Psoas muscle (tissue), 8 donors: ENCODE data around the gene KLK13. TPM values are rescaled to one million over a fixed set of nuclear protein-coding genes. Genes with fewer than 3 reads are reported as not detected.
A peak's percentile ranks its signal among the peaks of the same experiment; 100 is the strongest.

Experiments used
- ATAC-seq, 4 donors: fragments of 200-7000 bp; cut with Tn5 transposase; one replicate each; pipeline ENCODE4 v1.9.1; 2020; ENCODE audit warnings: moderate library complexity in 3 of 4, mild to moderate bottlenecking in 2 of 4
- DNase-seq, 2 donors: peaks; one replicate each; pipeline ENCODE4 v3.0.0-alpha.2; 2020
- H3K27ac ChIP-seq: fragments of 200-600 bp; one replicate; pipeline ENCODE4 v1.8.0; 2022
- H3K27me3 ChIP-seq, 3 donors: fragments of 200-600 bp in 1 of 3; one replicate each; pipeline versions ENCODE4 v1.6.1 to v1.8.0; 2013 to 2022; ENCODE audit warnings: low read length in 2 of 3, mild to moderate bottlenecking in 2 of 3, moderate library complexity in 1 of 3; ENCODE audit not compliant: insufficient read depth in 3 of 3
- H3K36me3 ChIP-seq, 2 donors: fragments of 200-600 bp in 1 of 2; one replicate each; pipeline versions ENCODE4 v1.6.1 to v1.8.0; 2013 to 2022; ENCODE audit warnings: low read depth in 1 of 2, mild to moderate bottlenecking in 1 of 2, moderate library complexity in 1 of 2; ENCODE audit not compliant: insufficient read depth in 1 of 2
- H3K4me1 ChIP-seq: fragments of 200-600 bp; one replicate; pipeline ENCODE4 v1.8.0; 2022
- H3K4me3 ChIP-seq: fragments of 200-600 bp; one replicate; pipeline ENCODE4 v1.8.0; 2022; ENCODE audit warnings: mild to moderate bottlenecking
- H3K9me3 ChIP-seq: fragments of 200-600 bp; one replicate; pipeline ENCODE4 v1.8.0; 2022
- WGBS, 3 donors: extraction: QIAGEN DNeasy Blood & Tissue Kit; methylation state at CpG; one replicate each; pipeline versions ENCODE4 v1.1.6 to v1.1.7; 2013; 5-methylcytosine and 5-hydroxymethylcytosine counted together
- intact Hi-C, 2 donors: fragments of 100-400 bp; cut with DNase I; formaldehyde crosslinking; loops; one replicate each; pipeline versions ENCODE4 v1.11.0 to v1.14.2; 2022
- polyA plus RNA-seq, 3 donors: library from polyadenylated mRNA; stranded (reverse); fragments of 200-250 nt; gene quantifications; one replicate each; pipeline ENCODE4 v1.2.3, GENCODE V29; 2013
- total RNA-seq, 4 donors: library from RNA; stranded (reverse); fragmentation: NEBNext Ultra II Directional in 2 of 4; extraction: Animal tissue kit (Norgen Biotek cat#: 25700) in 2 of 4; gene quantifications; one replicate each; pipeline versions ENCODE4 v1.2.1 to v1.2.4, GENCODE V29; 2021 to 2023
- TF ChIP-seq, protein P1 (sequence below): fragments of 200-600 bp; IDR thresholded peaks from one replicate; pipeline ENCODE4 v1.8.0; 2022; ENCODE audit warnings: antibody characterized with exemption
- donor health status: healthy with polysubstance abuse.
- donor health status: DM: no; HTN: no; CAD: no; lungs with moderate emphysema.
- donor health status: Bipolar disorder and iron deficiency.
- donor health status: healthy.
- donor health status: DM: yes; HTN: yes; CAD: no.
- donor health status: DM: no; HTN: no; CAD: no.
- donor health status: DM: no; HTN: no; CAD: no.
- donor health status: DM: yes; HTN: yes; CAD: no.

The KLK13 gene
- total and polyA plus RNA-seq, 7 donors = 0.18 TPM; not detected in 6

DNA sequence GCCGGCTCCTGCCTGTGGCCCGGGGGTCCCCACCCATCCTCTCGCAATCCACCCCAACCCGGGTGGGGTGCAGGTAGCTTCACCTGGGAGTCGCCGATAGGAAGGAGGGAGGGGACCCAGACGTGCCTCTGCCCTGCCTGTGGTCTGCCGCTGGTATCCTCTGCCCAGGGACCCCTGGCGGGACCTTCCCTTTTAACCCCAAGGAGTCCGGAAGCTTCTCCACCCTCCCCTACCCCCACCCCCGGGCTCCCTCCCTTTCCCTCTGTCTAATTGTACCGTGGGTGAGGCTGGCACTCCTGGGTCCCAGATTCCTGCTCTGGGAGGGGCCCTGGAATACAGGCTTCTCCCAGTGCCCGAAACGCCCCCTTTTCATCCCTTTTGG, 45.4 kb downstream of the KLK13 start, which contains the start of gene KLK10:
Gene KLK10 (minus strand): TSS at position 166 of the 382 bp plus-strand sequence. CDS start 579 bp downstream, outside the sequence.
- Histone ChIP-seq H3K4me1 (no peaks in the 10 kb centered on the region), H3K27ac (no peak within 1 kb of the TSS), H3K27me3 (peaks cover 0 to 58% (median 9%) of the 10 kb centered on the region in 3 donors), H3K9me3 (no peaks in the 10 kb centered on the region), H3K36me3 (no peaks in the 10 kb centered on the region), H3K4me3 (peak within 1 kb of the TSS; percentile 49)
- intact Hi-C loops = no loop called here
- ATAC-seq = no peak
- TF ChIP-seq, protein P1, sequence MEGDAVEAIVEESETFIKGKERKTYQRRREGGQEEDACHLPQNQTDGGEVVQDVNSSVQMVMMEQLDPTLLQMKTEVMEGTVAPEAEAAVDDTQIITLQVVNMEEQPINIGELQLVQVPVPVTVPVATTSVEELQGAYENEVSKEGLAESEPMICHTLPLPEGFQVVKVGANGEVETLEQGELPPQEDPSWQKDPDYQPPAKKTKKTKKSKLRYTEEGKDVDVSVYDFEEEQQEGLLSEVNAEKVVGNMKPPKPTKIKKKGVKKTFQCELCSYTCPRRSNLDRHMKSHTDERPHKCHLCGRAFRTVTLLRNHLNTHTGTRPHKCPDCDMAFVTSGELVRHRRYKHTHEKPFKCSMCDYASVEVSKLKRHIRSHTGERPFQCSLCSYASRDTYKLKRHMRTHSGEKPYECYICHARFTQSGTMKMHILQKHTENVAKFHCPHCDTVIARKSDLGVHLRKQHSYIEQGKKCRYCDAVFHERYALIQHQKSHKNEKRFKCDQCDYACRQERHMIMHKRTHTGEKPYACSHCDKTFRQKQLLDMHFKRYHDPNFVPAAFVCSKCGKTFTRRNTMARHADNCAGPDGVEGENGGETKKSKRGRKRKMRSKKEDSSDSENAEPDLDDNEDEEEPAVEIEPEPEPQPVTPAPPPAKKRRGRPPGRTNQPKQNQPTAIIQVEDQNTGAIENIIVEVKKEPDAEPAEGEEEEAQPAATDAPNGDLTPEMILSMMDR = no peak
- DNase-seq = no peak
- 2 to 9% (median 2%) methylated on average over 10 to 14 of the region's 14 CpGs for WGBS, 3 donors

DNA sequence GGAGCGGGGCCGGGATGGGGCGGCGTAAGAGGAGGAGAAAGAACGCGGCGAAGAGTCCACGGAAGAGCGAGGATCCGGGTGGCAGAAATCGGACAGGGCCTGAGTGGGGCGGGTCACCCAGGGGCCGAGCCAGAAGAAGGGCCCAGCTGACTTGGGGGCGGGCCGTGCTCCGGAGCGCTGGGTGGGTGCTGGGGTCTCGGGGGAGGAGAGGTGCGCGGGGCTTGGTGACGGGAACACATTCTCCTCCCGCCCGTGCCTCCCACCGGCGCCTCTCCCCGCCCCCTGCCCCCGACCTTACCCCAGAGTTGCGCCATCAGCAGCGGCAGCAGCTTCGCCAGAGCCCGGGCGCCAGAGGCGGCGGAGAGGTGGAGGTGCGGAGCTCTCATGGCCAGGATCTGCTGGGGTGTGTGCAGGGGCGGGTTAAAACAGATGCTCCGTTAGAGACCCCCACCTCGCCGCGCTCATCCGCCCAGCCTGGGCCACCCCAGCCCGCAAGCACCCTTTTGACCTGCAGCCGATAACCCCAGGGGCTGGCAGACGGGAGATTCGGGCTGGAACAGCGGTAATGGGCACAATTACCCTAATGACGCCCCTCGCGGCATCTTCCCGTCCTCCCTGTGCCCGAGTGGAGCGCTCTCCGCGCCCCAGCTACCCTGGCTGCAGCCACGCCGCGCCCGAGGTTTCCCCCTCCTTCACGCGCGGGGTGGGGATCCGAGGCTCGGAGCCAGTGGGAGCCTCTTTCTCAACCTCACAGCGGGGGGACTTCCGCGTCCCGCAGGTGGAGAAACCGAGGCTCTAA, 45.9 kb downstream of the KLK13 start:
- no peak overlapping the region for H3K27ac ChIP-seq
- intact Hi-C loops = no loop called here
- ATAC-seq (no peak), DNase-seq (no peak)
- H3K4me1 ChIP-seq = no peaks in the 10 kb centered on the region
- peaks cover 0 to 59% (median 9%) of the 10 kb centered on the region in 3 donors for H3K27me3 ChIP-seq
- WGBS, 3 donors = 2 to 3% (median 2%) methylated on average over 48 to 68 of the region's 68 CpGs
- TF ChIP-seq, protein P1 = no peak
- H3K36me3 ChIP-seq = no peaks in the 10 kb centered on the region
- peak overlapping the region; percentile 49 for H3K4me3 ChIP-seq
- H3K9me3 ChIP-seq = no peaks in the 10 kb centered on the region

DNA sequence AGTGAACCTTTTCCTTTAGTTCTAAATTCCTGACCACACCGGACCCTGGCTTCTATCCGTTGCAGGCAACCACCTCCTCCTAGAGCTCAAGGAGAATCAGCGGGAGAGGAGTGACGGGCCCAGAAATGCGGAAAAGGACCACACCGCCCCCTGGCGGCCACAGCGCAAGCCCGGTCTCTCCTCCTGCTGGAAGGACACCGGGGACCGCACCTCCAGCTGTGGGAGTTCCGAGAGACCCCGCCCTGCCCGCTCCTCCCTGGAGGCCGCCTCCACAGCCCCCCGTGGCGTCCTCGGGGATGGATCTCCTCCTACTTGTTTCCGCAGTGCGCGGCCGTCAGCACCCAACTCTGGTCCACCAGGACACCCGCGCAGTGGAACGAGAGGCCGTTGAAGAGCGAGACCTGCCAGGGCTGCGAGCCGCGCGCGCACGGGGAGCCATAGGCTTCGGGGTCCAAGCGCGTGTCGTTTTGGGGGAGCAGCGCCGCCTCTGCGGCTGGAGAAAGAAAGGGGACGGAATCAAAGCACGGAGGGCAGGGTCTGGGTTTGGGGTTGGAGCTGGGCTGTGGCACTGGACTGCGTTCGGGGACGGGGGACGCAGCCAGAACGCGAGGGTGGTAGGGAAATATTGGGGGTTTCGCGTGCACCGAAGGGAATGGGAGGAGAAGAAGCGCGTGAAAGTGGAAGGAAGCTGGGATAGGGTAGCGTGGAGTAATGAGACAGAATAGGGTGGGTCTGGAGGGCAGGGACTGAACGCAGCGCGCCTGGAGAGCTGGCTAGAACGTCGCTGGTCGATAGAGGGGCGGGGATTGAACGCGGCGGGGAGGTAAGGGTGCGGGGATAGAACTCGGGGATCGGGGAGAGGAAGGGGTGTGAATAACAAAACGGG, 47.9 kb downstream of the KLK13 start:
- TF ChIP-seq, protein P1 = peak; percentile 41
- Histone ChIP-seq H3K9me3 (no peaks in the 10 kb centered on the region), H3K27ac (no peak overlapping the region), H3K27me3 (peaks cover 0 to 64% (median 9%) of the 10 kb centered on the region in 3 donors), H3K4me1 (no peaks in the 10 kb centered on the region), H3K4me3 (peak overlapping the region; percentile 32), H3K36me3 (no peaks in the 10 kb centered on the region)
- WGBS, 3 donors = 1 to 2% (median 2%) methylated on average over 67 to 68 of the region's 68 CpGs
- no peak for ATAC-seq
- DNase-seq = peak in 1 of 2 donors; percentile 67
- intact Hi-C loops = no loop called here

DNA sequence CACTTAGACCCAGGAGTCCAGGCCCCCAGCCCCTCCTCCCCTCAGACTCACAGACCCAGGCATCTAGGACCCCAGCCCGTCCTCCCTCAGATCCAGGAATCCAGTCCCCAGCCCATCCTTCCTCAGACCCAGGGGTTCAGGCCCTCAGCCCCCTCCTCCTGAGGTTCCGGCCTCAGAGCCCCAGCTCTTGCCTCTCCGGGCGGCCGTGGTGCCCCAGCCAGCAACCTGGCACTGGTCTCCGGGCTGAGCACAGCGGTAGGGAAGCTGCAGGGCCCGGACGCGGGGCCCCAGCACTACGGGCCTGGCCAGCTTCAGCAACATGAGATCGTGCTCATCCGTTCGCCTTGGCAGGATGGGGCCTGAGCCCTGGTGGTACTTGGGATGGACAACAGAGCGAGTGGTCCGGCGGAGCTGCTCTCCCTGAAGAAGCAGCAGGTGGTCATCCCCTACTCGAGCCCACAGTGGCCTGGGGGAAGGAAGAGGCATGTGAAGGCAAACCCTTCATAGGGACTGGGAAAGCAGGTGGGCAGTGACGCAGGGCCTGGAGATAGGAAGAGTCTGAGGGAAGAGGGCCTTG, 49.1 kb downstream of the KLK13 start:
- 77 to 81% (median 81%) methylated on average over 16 to 19 of the region's 19 CpGs for WGBS, 3 donors
- DNase-seq = no peak

More for the DNA sequence above, 49.1 kb downstream of the KLK13 start:
- intact Hi-C loops = no loop called here
- H3K27me3 ChIP-seq = peaks cover 0 to 64% (median 9%) of the 10 kb centered on the region in 3 donors
- no peaks in the 10 kb centered on the region for H3K36me3 ChIP-seq
- no peak overlapping the region for H3K4me3 ChIP-seq
- ATAC-seq = no peak
- H3K27ac ChIP-seq = no peak overlapping the region
- H3K9me3 ChIP-seq = no peaks in the 10 kb centered on the region
- no peaks in the 10 kb centered on the region for H3K4me1 ChIP-seq
- TF ChIP-seq, protein P1 = no peak
